Activated CD8-positive, alpha-beta T cell treated with anti-CD3 and anti-CD28 coated beads, Interleukin-2, amount 10 ng/mL, durations not matched to agents 7 days and 5 days (primary cell): ENCODE results near the gene IL23R. TPM values are rescaled to one million over a fixed set of nuclear protein-coding genes. Genes with fewer than 3 reads are reported as not detected.
"Not testable (repeated sequence)": the region's sequence is repeated elsewhere in the genome, so short reads cannot be mapped to it uniquely, and the experiment has no call there.

ENCODE experiments used
- ATAC-seq: fragments of 150-1000 bp; cut with Tn5 transposase; one replicate; pipeline ENCODE4 v1.10.0; 2021; ENCODE audit warnings: moderate library complexity
- CTCF ChIA-PET: fragments of 350-600 bp; sonication (Branson Sonifier 250); formaldehyde crosslinking; loops from one replicate; lab custom pipeline; 2021; ENCODE audit warnings: antibody characterized with exemption; lab: Charles Lee
- POLR2A ChIA-PET: fragments of 350-600 bp; sonication (Branson Sonifier 250); formaldehyde crosslinking; loops from one replicate; lab custom pipeline; 2021; ENCODE audit warnings: antibody characterized with exemption; lab: Charles Lee
- DNase-seq: peaks from one replicate; pipeline ENCODE4 v3.0.0-alpha.2; 2020
- H3K27ac Mint-ChIP-seq: one replicate; pipeline ENCODE4 v1.8.0; 2021; ENCODE audit warnings: mild to moderate bottlenecking, mixed read lengths
- H3K27me3 Mint-ChIP-seq: one replicate; pipeline ENCODE4 v1.8.0; 2021; ENCODE audit warnings: low read depth, mixed read lengths
- H3K36me3 Mint-ChIP-seq: one replicate; pipeline ENCODE4 v1.8.0; 2021; ENCODE audit warnings: low read depth, mixed read lengths
- H3K4me1 Mint-ChIP-seq: one replicate; pipeline ENCODE4 v1.8.0; 2021; ENCODE audit warnings: low read depth, mixed read lengths
- H3K4me3 Mint-ChIP-seq: one replicate; pipeline ENCODE4 v1.8.0; 2021; ENCODE audit warnings: mild to moderate bottlenecking, mixed read lengths
- H3K9me3 Mint-ChIP-seq: one replicate; pipeline ENCODE4 v1.8.0; 2022; ENCODE audit warnings: mixed read lengths; ENCODE audit not compliant: insufficient read depth
- total RNA-seq, 2 experiments: library from RNA; stranded (reverse); gene quantifications; one replicate each; pipeline ENCODE4 v1.2.3, GENCODE V29; 2021

Gene IL23R
- total RNA-seq, 2 experiments from 2014 or later, result 0.45 to 0.47 TPM

GRCh38 chr1:67135354-67135753, 30.9 kb upstream of the IL23R start:
- Mint-ChIP-seq H3K27ac (no peak overlapping the region), H3K9me3 (no peaks in the 10 kb centered on the region), H3K4me1 (peaks cover 13% of the 10 kb centered on the region), H3K4me3 (no peak overlapping the region), H3K36me3 (no peaks in the 10 kb centered on the region), H3K27me3 (no peaks in the 10 kb centered on the region)
- ChIA-PET POLR2A (no interaction called here), CTCF (interaction anchor here (0.9 to 5.3 kb wide), 3 partner anchors 11 to 81 kb away, joined by 3 to 24 read pairs (median 3); no protein-coding TSS in a partner anchor)
- no peak for ATAC-seq
- DNase-seq, result no peak

GRCh38 chr1:67137307-67137753, 28.9 kb upstream of the IL23R start:
- no peaks in the 10 kb centered on the region for H3K9me3 Mint-ChIP-seq
- no peaks in the 10 kb centered on the region for H3K27me3 Mint-ChIP-seq
- POLR2A ChIA-PET, result no interaction called here
- H3K4me1 Mint-ChIP-seq, result peaks cover 18% of the 10 kb centered on the region
- CTCF ChIA-PET, result interaction anchor here (0.8 to 5.3 kb wide), 6 partner anchors 8 to 141 kb away, joined by 3 to 24 read pairs (median 3); no protein-coding TSS in a partner anchor
- DNase-seq, result no peak
- no peak overlapping the region for H3K4me3 Mint-ChIP-seq
- no peaks in the 10 kb centered on the region for H3K36me3 Mint-ChIP-seq
- no peak for ATAC-seq
- H3K27ac Mint-ChIP-seq, result no peak overlapping the region

- no peak for ATAC-seq
- H3K4me3 Mint-ChIP-seq, result no peak overlapping the region
- H3K36me3 Mint-ChIP-seq, result no peaks in the 10 kb centered on the region
- DNase-seq, result no peak
- H3K27me3 Mint-ChIP-seq, result no peaks in the 10 kb centered on the region
- no peaks in the 10 kb centered on the region for H3K9me3 Mint-ChIP-seq
- POLR2A ChIA-PET, result interaction anchor here (0.6 kb wide), 1 partner anchor 73 kb away, joined by 4 read pairs; no protein-coding TSS in a partner anchor
- peaks cover 30% of the 10 kb centered on the region for H3K4me1 Mint-ChIP-seq
- no peak overlapping the region for H3K27ac Mint-ChIP-seq
- CTCF ChIA-PET, result interaction anchor here (0.6 to 5.3 kb wide), 5 partner anchors 10 to 75 kb away, joined by 3 to 24 read pairs (median 3); no protein-coding TSS in a partner anchor
Observed at GRCh38 chr1:67138813-67139499, 27.3 kb upstream of the IL23R start.

- H3K27ac Mint-ChIP-seq, result no peak overlapping the region
- ATAC-seq (no peak), DNase-seq (no peak)
- no peaks in the 10 kb centered on the region for H3K27me3 Mint-ChIP-seq
- H3K36me3 Mint-ChIP-seq, result no peaks in the 10 kb centered on the region
- H3K4me1 Mint-ChIP-seq, result peaks cover 27% of the 10 kb centered on the region
- no peak overlapping the region for H3K4me3 Mint-ChIP-seq
- H3K9me3 Mint-ChIP-seq, result no peaks in the 10 kb centered on the region
- ChIA-PET CTCF (interaction anchor here (2.6 kb wide), 1 partner anchor 72 kb away, joined by 21 read pairs; no protein-coding TSS in a partner anchor), POLR2A (no interaction called here)
Observed at GRCh38 chr1:67140460-67140859, 25.8 kb upstream of the IL23R start.

GRCh38 chr1:67141832-67142231, 24.4 kb upstream of the IL23R start:
- H3K27me3 Mint-ChIP-seq, H3K36me3 Mint-ChIP-seq, ATAC-seq, H3K9me3 Mint-ChIP-seq, POLR2A ChIA-PET, DNase-seq, H3K27ac Mint-ChIP-seq, H3K4me3 Mint-ChIP-seq: not testable (repeated sequence)
- peaks cover 37% of the 10 kb centered on the region for H3K4me1 Mint-ChIP-seq
- CTCF ChIA-PET, result interaction anchor here (0.7 to 2.6 kb wide), 3 partner anchors 71 to 146 kb away, joined by 3 to 21 read pairs (median 4); no protein-coding TSS in a partner anchor

GRCh38 chr1:67142931-67143330, 23.3 kb upstream of the IL23R start:
- H3K36me3 Mint-ChIP-seq, result no peaks in the 10 kb centered on the region
- peaks cover 39% of the 10 kb centered on the region for H3K4me1 Mint-ChIP-seq
- no peaks in the 10 kb centered on the region for H3K9me3 Mint-ChIP-seq
- CTCF ChIA-PET, result interaction anchor here (0.6 to 15.6 kb wide), 5 partner anchors 69 to 265 kb away, joined by 3 to 313 read pairs (median 8); no protein-coding TSS in a partner anchor
- peak; percentile 77 for ATAC-seq
- DNase-seq, result no peak
- H3K27ac Mint-ChIP-seq, result peak overlapping the region; percentile 71
- H3K27me3 Mint-ChIP-seq, result no peaks in the 10 kb centered on the region
- POLR2A ChIA-PET, result no interaction called here
- peak overlapping the region; percentile 9 for H3K4me3 Mint-ChIP-seq

- Mint-ChIP-seq H3K36me3 (no peaks in the 10 kb centered on the region), H3K9me3 (no peaks in the 10 kb centered on the region), H3K4me3 (no peak overlapping the region), H3K27ac (no peak overlapping the region), H3K4me1 (peaks cover 47% of the 10 kb centered on the region), H3K27me3 (no peaks in the 10 kb centered on the region)
- CTCF ChIA-PET, result interaction anchor here (0.6 to 15.6 kb wide), 31 partner anchors 15 to 391 kb away, joined by 3 to 313 read pairs (median 3); partner anchors contain the start of gene IL23R
- POLR2A ChIA-PET, result no interaction called here
- DNase-seq (no peak), ATAC-seq (no peak)
Observed at GRCh38 chr1:67143966-67144365, 22.3 kb upstream of the IL23R start.

- no peaks in the 10 kb centered on the region for H3K9me3 Mint-ChIP-seq
- ChIA-PET CTCF (interaction anchor here (0.7 to 15.6 kb wide), 27 partner anchors 12 to 391 kb away, joined by 3 to 313 read pairs (median 3); partner anchors contain the start of gene IL23R), POLR2A (no interaction called here)
- no peak overlapping the region for H3K27ac Mint-ChIP-seq
- no peaks in the 10 kb centered on the region for H3K27me3 Mint-ChIP-seq
- H3K36me3 Mint-ChIP-seq, result no peaks in the 10 kb centered on the region
- H3K4me3 Mint-ChIP-seq, result no peak overlapping the region
- DNase-seq, result peak; percentile 59
- H3K4me1 Mint-ChIP-seq, result peaks cover 53% of the 10 kb centered on the region
- no peak for ATAC-seq
Observed at GRCh38 chr1:67144696-67145095, 21.6 kb upstream of the IL23R start.

GRCh38 chr1:67146101-67146500, 20.2 kb upstream of the IL23R start:
- Mint-ChIP-seq H3K4me1 (peaks cover 56% of the 10 kb centered on the region), H3K27ac (no peak overlapping the region), H3K36me3 (no peaks in the 10 kb centered on the region), H3K4me3 (no peak overlapping the region), H3K27me3 (peaks cover 4% of the 10 kb centered on the region), H3K9me3 (no peaks in the 10 kb centered on the region)
- ChIA-PET POLR2A (no interaction called here), CTCF (interaction anchor here (0.8 to 15.6 kb wide), 10 partner anchors 9 to 355 kb away, joined by 3 to 313 read pairs (median 3); partner anchors contain the start of genes C1orf141, IL23R and SLC35D1)
- DNase-seq (no peak), ATAC-seq (no peak)

- Mint-ChIP-seq H3K4me1 (peaks cover 59% of the 10 kb centered on the region), H3K36me3 (no peaks in the 10 kb centered on the region), H3K9me3 (no peaks in the 10 kb centered on the region), H3K27me3 (peaks cover 8% of the 10 kb centered on the region), H3K27ac (no peak overlapping the region), H3K4me3 (no peak overlapping the region)
- DNase-seq (no peak), ATAC-seq (no peak)
- POLR2A ChIA-PET, result no interaction called here
- CTCF ChIA-PET, result interaction anchor here (1.2 to 15.6 kb wide), 5 partner anchors 12 to 150 kb away, joined by 3 to 313 read pairs (median 10); partner anchors contain the start of genes C1orf141 and IL23R
Observed at GRCh38 chr1:67146539-67146938, 19.7 kb upstream of the IL23R start.

- POLR2A ChIA-PET, H3K4me3 Mint-ChIP-seq, H3K27ac Mint-ChIP-seq, DNase-seq, ATAC-seq, H3K36me3 Mint-ChIP-seq, H3K9me3 Mint-ChIP-seq: not testable (repeated sequence)
- CTCF ChIA-PET, result interaction anchor here (0.9 to 15.6 kb wide), 32 partner anchors 12 to 423 kb away, joined by 3 to 313 read pairs (median 8); partner anchors contain the start of genes C1orf141 and SLC35D1
- Mint-ChIP-seq H3K4me1 (peaks cover 54% of the 10 kb centered on the region), H3K27me3 (peaks cover 22% of the 10 kb centered on the region)
Observed at GRCh38 chr1:67147973-67148372, 18.3 kb upstream of the IL23R start.
